Gastroesophageal sphincter (tissue), 3 donors: ENCODE measurements around the gene RIPPLY3.

Source experiments
- POLR2A ChIP-seq, 2 donors: fragments of 450-650 bp; IDR thresholded peaks; one replicate each; pipeline ENCODE4 v1.6.1; 2017; ENCODE audit warnings: antibody characterized with exemption in 2 of 2, mild to moderate bottlenecking in 2 of 2, moderate library complexity in 1 of 2
- TF ChIP-seq, protein P1 (sequence below), 4 experiments: fragments of 200-600 bp in 2 of 4; fragments of 450-650 bp in 2 of 4; sonication (generic) in 1 of 4; IDR thresholded peaks; one replicate each; pipeline ENCODE4 v1.5.1; 2017 to 2019; ENCODE audit warnings: antibody characterized with exemption in 4 of 4, mild to moderate bottlenecking in 2 of 4, moderate library complexity in 2 of 4

DNA sequence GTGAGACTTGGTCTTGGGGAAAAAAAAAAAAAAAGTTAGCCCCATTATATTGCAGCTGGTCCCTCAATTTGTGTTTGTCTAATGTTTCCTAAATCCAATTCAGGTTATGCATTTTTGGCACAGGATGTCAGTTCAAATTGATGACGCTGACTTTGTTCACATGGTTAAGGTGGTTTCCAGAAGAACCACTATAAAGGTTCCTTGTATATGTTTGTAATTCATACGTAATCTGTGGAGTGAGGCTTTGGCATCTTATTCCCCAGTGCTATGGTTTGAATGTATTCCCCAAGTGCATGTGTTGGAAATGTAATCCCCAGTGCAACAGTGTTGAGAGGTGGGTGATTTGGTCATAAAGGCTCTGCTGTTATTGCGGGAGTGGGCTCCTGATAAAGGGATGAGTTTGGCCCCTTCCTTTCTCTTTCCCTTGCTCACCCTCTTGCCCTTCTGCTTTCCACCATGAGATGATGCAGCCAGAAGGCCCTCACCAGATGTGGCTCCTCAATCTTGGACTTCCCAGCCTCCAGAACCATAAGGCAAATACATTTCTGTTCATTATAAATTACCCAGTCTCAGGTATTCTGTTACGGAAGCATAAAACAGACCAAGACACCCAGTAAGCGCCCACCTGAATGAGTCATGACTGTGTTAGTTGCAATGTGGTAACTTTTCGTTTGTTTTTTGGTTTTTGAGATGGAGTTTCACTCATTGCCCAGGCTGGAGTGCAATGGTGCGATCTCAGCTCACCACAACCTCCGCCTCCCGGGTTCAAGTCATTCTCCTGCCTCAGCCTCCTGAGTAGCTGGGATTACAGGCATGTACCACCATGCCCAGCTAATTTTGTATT, 20.5 kb upstream of the RIPPLY3 start:
- TF ChIP-seq, protein P1, sequence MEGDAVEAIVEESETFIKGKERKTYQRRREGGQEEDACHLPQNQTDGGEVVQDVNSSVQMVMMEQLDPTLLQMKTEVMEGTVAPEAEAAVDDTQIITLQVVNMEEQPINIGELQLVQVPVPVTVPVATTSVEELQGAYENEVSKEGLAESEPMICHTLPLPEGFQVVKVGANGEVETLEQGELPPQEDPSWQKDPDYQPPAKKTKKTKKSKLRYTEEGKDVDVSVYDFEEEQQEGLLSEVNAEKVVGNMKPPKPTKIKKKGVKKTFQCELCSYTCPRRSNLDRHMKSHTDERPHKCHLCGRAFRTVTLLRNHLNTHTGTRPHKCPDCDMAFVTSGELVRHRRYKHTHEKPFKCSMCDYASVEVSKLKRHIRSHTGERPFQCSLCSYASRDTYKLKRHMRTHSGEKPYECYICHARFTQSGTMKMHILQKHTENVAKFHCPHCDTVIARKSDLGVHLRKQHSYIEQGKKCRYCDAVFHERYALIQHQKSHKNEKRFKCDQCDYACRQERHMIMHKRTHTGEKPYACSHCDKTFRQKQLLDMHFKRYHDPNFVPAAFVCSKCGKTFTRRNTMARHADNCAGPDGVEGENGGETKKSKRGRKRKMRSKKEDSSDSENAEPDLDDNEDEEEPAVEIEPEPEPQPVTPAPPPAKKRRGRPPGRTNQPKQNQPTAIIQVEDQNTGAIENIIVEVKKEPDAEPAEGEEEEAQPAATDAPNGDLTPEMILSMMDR (IDR thresholded peaks at IDR 0.05), result no peak
- no peak for TF ChIP-seq POLR2A (IDR thresholded peaks at IDR 0.05)
